HepG2 (cell line): ENCODE results near the gene SDR42E2. TPM values are rescaled to one million over a fixed set of nuclear protein-coding genes. Genes with fewer than 3 reads are reported as not detected.

ENCODE experiments used
- ARID2 ChIP-seq: sonication (generic); formaldehyde crosslinking; IDR thresholded peaks from 2 replicates; pipeline ENCODE4 v1.8.1; 2022; ENCODE audit warnings: mild to moderate bottlenecking, missing genetic modification reagents, borderline replicate concordance
- ARID5B ChIP-seq: IDR thresholded peaks from 2 replicates; pipeline ENCODE4 v1.4.0; 2020; ENCODE audit warnings: mild to moderate bottlenecking, missing genetic modification reagents
- BCL3 ChIP-seq: sonication (generic); formaldehyde crosslinking; IDR thresholded peaks from 2 replicates; pipeline ENCODE4 v1.5.1; 2020; ENCODE audit warnings: mild to moderate bottlenecking, missing genetic modification reagents, moderate library complexity
- CREB1 ChIP-seq, 2 experiments: fragments of 450-650 bp in 1 of 2; IDR thresholded peaks; 2 replicates each; pipeline ENCODE4 v1.6.1; 2016 to 2017; ENCODE audit warnings: control low read depth in 1 of 2, mild to moderate bottlenecking in 1 of 2, missing compliant biosample characterization in 1 of 2, missing genetic modification characterization in 1 of 2
- CTCF ChIP-seq: sonication (generic); formaldehyde crosslinking; IDR thresholded peaks from 2 replicates; pipeline ENCODE4 v1.5.0; 2020; ENCODE audit warnings: mild to moderate bottlenecking, missing genetic modification reagents, moderate library complexity
- DPF2 ChIP-seq: sonication (generic); formaldehyde crosslinking; IDR thresholded peaks from 2 replicates; pipeline ENCODE4 v1.4.0; 2020; ENCODE audit warnings: mild to moderate bottlenecking, low read depth, missing genetic modification reagents, borderline replicate concordance
- ELF1 ChIP-seq: sonication (generic); formaldehyde crosslinking; IDR thresholded peaks from 2 replicates; pipeline ENCODE4 v1.4.0; 2020; ENCODE audit warnings: missing genetic modification reagents
- HNF4A ChIP-seq: sonication (generic); formaldehyde crosslinking; IDR thresholded peaks from 2 replicates; pipeline ENCODE4 v1.4.0; 2020; ENCODE audit warnings: missing genetic modification reagents
- NR2F6 ChIP-seq, 2 experiments: IDR thresholded peaks; 2 replicates each; pipeline ENCODE4 v1.6.1; 2016; ENCODE audit warnings: antibody characterized with exemption in 1 of 2, mild to moderate bottlenecking in 1 of 2
- REXO4 ChIP-seq: sonication (generic); formaldehyde crosslinking; IDR thresholded peaks from 2 replicates; pipeline ENCODE4 v1.8.0; 2022; ENCODE audit warnings: missing genetic modification reagents, mild to moderate bottlenecking, borderline replicate concordance
- ZNF101 ChIP-seq: sonication (generic); formaldehyde crosslinking; IDR thresholded peaks from 2 replicates; pipeline ENCODE4 v1.4.0; 2020; ENCODE audit warnings: mild to moderate bottlenecking, low read depth, missing genetic modification reagents, borderline replicate concordance
- ZNF180 ChIP-seq: sonication (generic); formaldehyde crosslinking; IDR thresholded peaks from 2 replicates; pipeline ENCODE4 v1.4.0; 2020; ENCODE audit warnings: low read depth, missing genetic modification reagents, borderline replicate concordance
- ZNF263 ChIP-seq: sonication (generic); formaldehyde crosslinking; IDR thresholded peaks from 2 replicates; pipeline ENCODE4 v1.4.0; 2020; ENCODE audit warnings: missing genetic modification reagents
- ZNF317 ChIP-seq: sonication (generic); formaldehyde crosslinking; IDR thresholded peaks from 2 replicates; pipeline ENCODE4 v1.5.0; 2020; ENCODE audit warnings: mild to moderate bottlenecking, missing genetic modification reagents
- ZNF333 ChIP-seq: sonication (generic); formaldehyde crosslinking; IDR thresholded peaks from 2 replicates; pipeline ENCODE4 v1.4.0; 2020; ENCODE audit warnings: mild to moderate bottlenecking, missing genetic modification reagents, borderline replicate concordance
- ZNF543 ChIP-seq: sonication (generic); formaldehyde crosslinking; IDR thresholded peaks from 2 replicates; pipeline ENCODE4 v1.4.0; 2020; ENCODE audit warnings: mild to moderate bottlenecking, missing genetic modification reagents
- ZNF569 ChIP-seq: sonication (generic); formaldehyde crosslinking; IDR thresholded peaks from 2 replicates; pipeline ENCODE4 v1.5.0; 2020; ENCODE audit warnings: mild to moderate bottlenecking, missing genetic modification reagents, moderate library complexity, borderline replicate concordance
- ZNF598 ChIP-seq: sonication (generic); formaldehyde crosslinking; IDR thresholded peaks from 2 replicates; pipeline ENCODE4 v1.5.1; 2020; ENCODE audit warnings: mild to moderate bottlenecking, missing genetic modification reagents, borderline replicate concordance
- ZNF607 ChIP-seq: sonication (generic); formaldehyde crosslinking; IDR thresholded peaks from 2 replicates; pipeline ENCODE4 v1.5.1; 2020; ENCODE audit warnings: missing genetic modification reagents, mild to moderate bottlenecking, borderline replicate concordance
- ZNF749 ChIP-seq: sonication (generic); formaldehyde crosslinking; IDR thresholded peaks from 2 replicates; pipeline ENCODE4 v1.8.0; 2022; ENCODE audit warnings: mild to moderate bottlenecking, missing genetic modification reagents, moderate library complexity, borderline replicate concordance
- ZNF891 ChIP-seq: sonication (generic); formaldehyde crosslinking; IDR thresholded peaks from 2 replicates; pipeline ENCODE4 v1.5.0; 2020; ENCODE audit warnings: mild to moderate bottlenecking, missing genetic modification reagents
- polyA plus RNA-seq, 8 experiments: library from polyadenylated mRNA; depleted of rRNA in 3 of 8; stranded (reverse) in 7 of 8; unstranded in 1 of 8; fragments of >200 nt; fragmentation: Illumina TruSeq in 4 of 8; extraction: Trizol in 4 of 8; gene quantifications; 2 replicates each; pipeline versions ENCODE4 v1.2.1 to v1.2.3, GENCODE V29; 2011 to 2016; ENCODE audit warnings: low read depth in 4 of 8, missing spikeins in 1 of 8, mixed read lengths in 1 of 8; ENCODE audit not compliant: insufficient read depth in 1 of 8
- total RNA-seq, 5 experiments: library from RNA; depleted of rRNA; stranded (reverse); fragments of >200 nt; fragmentation: Illumina TruSeq; extraction: Trizol; gene quantifications; 2 replicates each; pipeline ENCODE4 v1.2.3, GENCODE V29; 2016; ENCODE audit warnings: low read depth in 1 of 5

The SDR42E2 gene
- total and polyA plus RNA-seq, 2 of the 13 experiments (the other 11 are each of a cell fraction or from before 2014, with no cell fraction given): 0.05 to 0.11 TPM

- TF ChIP-seq BCL3 (CRISPR knock-in tag) (0 out of 2 replicates have a peak, but pooled peaks have one; percentile 46), ARID5B (CRISPR knock-in tag) (no peak), CTCF (0 out of 2 replicates have a peak, but pooled peaks have one; percentile 7), CREB1 (IDR thresholded peaks at IDR 0.05) (no peak), CREB1 (CRISPR knock-in tag; IDR thresholded peaks at IDR 0.05) (no peak), NR2F6 (IDR thresholded peaks at IDR 0.05) (no peak), NR2F6 (CRISPR knock-in tag; IDR thresholded peaks at IDR 0.05) (no peak), REXO4 (CRISPR knock-in tag) (no peak), ZNF180 (CRISPR knock-in tag) (no peak), ZNF101 (CRISPR knock-in tag) (no peak), ELF1 (CRISPR knock-in tag) (no peak), ZNF598 (CRISPR knock-in tag) (peak; percentile 51; the same call in 1 of the 2 replicates), ZNF263 (peak; percentile 65; the same call in 1 of the 2 replicates), ZNF543 (CRISPR knock-in tag) (no peak), ZNF891 (peak; percentile 49; the same call in 1 of the 2 replicates), ZNF333 (CRISPR knock-in tag) (no peak), ZNF569 (CRISPR knock-in tag) (no peak), HNF4A (CRISPR knock-in tag) (no peak), ZNF607 (no peak), ZNF317 (CRISPR knock-in tag) (no peak), DPF2 (no peak), ARID2 (CRISPR knock-in tag) (no peak), ZNF749 (CRISPR knock-in tag) (no peak)
These were observed 15.9 kb downstream of the SDR42E2 start (continued) for GRCh38 chr16:22177968-22178930.
